WI38 (cell line): ENCODE measurements around the gene ATAD3A.
"Not testable (repeated sequence)": the region's sequence is repeated elsewhere in the genome, so short reads cannot be mapped to it uniquely, and the experiment has no call there.

Source experiments
- H3K4me3 ChIP-seq: 2 replicates; pipeline ENCODE4 v1.5.1; 2011; ENCODE audit warnings: low read depth, mild to moderate bottlenecking, control low read depth, low read length
- CTCF ChIP-seq: IDR thresholded peaks from 2 replicates; pipeline ENCODE4 v1.5.1; 2012; ENCODE audit warnings: low read depth, mild to moderate bottlenecking, control low read depth, low read length

The ATAD3A gene

GRCh38 chr1:1531947-1532346, 20.0 kb downstream of the ATAD3A start:
- no peak for TF ChIP-seq CTCF
- H3K4me3 ChIP-seq = no peak overlapping the region

- not testable (repeated sequence) for H3K4me3 ChIP-seq
These were observed 21.4 kb downstream of the ATAD3A start for GRCh38 chr1:1533176-1533893.

- H3K4me3 ChIP-seq = not testable (repeated sequence)
These were observed 21.9 kb downstream of the ATAD3A start for GRCh38 chr1:1533894-1534291.

- TF ChIP-seq CTCF = no peak
- H3K4me3 ChIP-seq = no peak overlapping the region
These were observed 22.6 kb downstream of the ATAD3A start for GRCh38 chr1:1534401-1535154.

- no peak for TF ChIP-seq CTCF
These were observed 23.4 kb downstream of the ATAD3A start for GRCh38 chr1:1535201-1536018.

GRCh38 chr1:1536019-1536937, 24.3 kb downstream of the ATAD3A start:
- TF ChIP-seq CTCF = no peak
- no peak overlapping the region for H3K4me3 ChIP-seq

More at GRCh38 chr1:1535201-1536018, 23.4 kb downstream of the ATAD3A start:
- no peak overlapping the region for H3K4me3 ChIP-seq

- H3K4me3 ChIP-seq = no peak overlapping the region
These were observed 25.1 kb downstream of the ATAD3A start for GRCh38 chr1:1536938-1537546.

More at GRCh38 chr1:1536938-1537546, 25.1 kb downstream of the ATAD3A start:
- no peak for TF ChIP-seq CTCF
